CD14-positive monocyte (primary cell): Measurements from ENCODE around the gene SHC2. TPM values are rescaled to one million over a fixed set of nuclear protein-coding genes. Genes with fewer than 3 reads are reported as not detected.

Experiments
- DNase-seq, 3 donors: peaks; one replicate each; pipeline ENCODE4 v3.0.0-alpha.2; 2011 to 2022
- H2AFZ ChIP-seq: 2 replicates; pipeline ENCODE4 v1.6.0; 2012; ENCODE audit warnings: mild to moderate bottlenecking, low read depth, low read length, inconsistent platforms; ENCODE audit not compliant: insufficient read depth, poor library complexity, severe bottlenecking
- H3K27ac ChIP-seq, 2 donors: 1 replicate in 1 of 2; 2 replicates in 1 of 2; pipeline ENCODE4 v1.5.1; 2012 to 2013; ENCODE audit warnings: low read length in 2 of 2, control low read depth in 1 of 2, inconsistent platforms in 1 of 2, low read depth in 1 of 2, mild to moderate bottlenecking in 1 of 2
- H3K27me3 ChIP-seq, 2 donors: one replicate each; pipeline versions ENCODE4 v1.6.0 to v1.6.1; 2011 to 2013; ENCODE audit warnings: low read length in 2 of 2; ENCODE audit not compliant: control insufficient read depth in 2 of 2, insufficient read depth in 2 of 2
- H3K36me3 ChIP-seq, 2 donors: replicated peaks in 1 of 2; 1 replicate in 1 of 2; 2 replicates in 1 of 2; pipeline versions ENCODE4 v1.5.1 to v1.6.1; 2012 to 2013; ENCODE audit warnings: low read length in 2 of 2, control low read depth in 1 of 2, inconsistent platforms in 1 of 2, mild to moderate bottlenecking in 1 of 2; ENCODE audit not compliant: insufficient read depth in 2 of 2, control insufficient read depth in 1 of 2
- H3K4me1 ChIP-seq, 2 donors: 1 replicate in 1 of 2; 2 replicates in 1 of 2; pipeline versions ENCODE4 v1.5.1 to v1.6.1; 2012 to 2013; ENCODE audit warnings: low read length in 2 of 2, control low read depth in 1 of 2, inconsistent platforms in 1 of 2, mild to moderate bottlenecking in 1 of 2, moderate library complexity in 1 of 2; ENCODE audit not compliant: insufficient read depth in 2 of 2, control insufficient read depth in 1 of 2
- H3K4me2 ChIP-seq: replicated peaks from 2 replicates; pipeline ENCODE3; 2012; ENCODE audit warnings: low read length, moderate library complexity, mild to moderate bottlenecking; ENCODE audit not compliant: poor library complexity, severe bottlenecking; ENCODE audit errors: extremely low read depth
- H3K4me3 ChIP-seq, 3 experiments: fragments of 200-600 bp in 1 of 3; sonication (generic) in 1 of 3; replicated peaks in 1 of 3; 1 replicate in 2 of 3; 2 replicates in 1 of 3; pipeline ENCODE4 v1.5.1; 2011 to 2013; ENCODE audit warnings: low read length in 3 of 3, mild to moderate bottlenecking in 3 of 3, control low read depth in 2 of 3, low read depth in 2 of 3, inconsistent platforms in 1 of 3, moderate library complexity in 1 of 3
- H3K79me2 ChIP-seq: 2 replicates; pipeline ENCODE4 v1.6.0; 2012; ENCODE audit warnings: mild to moderate bottlenecking, control low read depth, inconsistent platforms, low read length, moderate library complexity; ENCODE audit not compliant: insufficient read depth
- H3K9ac ChIP-seq: 2 replicates; pipeline ENCODE4 v1.6.0; 2017; ENCODE audit warnings: low read length, mild to moderate bottlenecking; ENCODE audit not compliant: insufficient read depth, poor library complexity, severe bottlenecking
- H3K9me3 ChIP-seq, 2 donors: replicated peaks in 1 of 2; 1 replicate in 1 of 2; 2 replicates in 1 of 2; pipeline versions ENCODE4 v1.5.1 to v1.6.1; 2012 to 2013; ENCODE audit warnings: low read length in 2 of 2, control low read depth in 1 of 2; ENCODE audit not compliant: control insufficient read depth in 1 of 2, insufficient read depth in 1 of 2
- H4K20me1 ChIP-seq: 2 replicates; pipeline ENCODE4 v1.6.0; 2012; ENCODE audit warnings: mild to moderate bottlenecking, low read length, control low read depth, moderate library complexity; ENCODE audit not compliant: insufficient read depth
- H3K27ac Mint-ChIP-seq, 7 donors: one replicate each; pipeline ENCODE4 v1.8.0; 2020; ENCODE audit warnings: mild to moderate bottlenecking in 7 of 7, mixed read lengths in 7 of 7, moderate library complexity in 6 of 7, inconsistent platforms in 2 of 7
- H3K27me3 Mint-ChIP-seq, 3 donors: one replicate each; pipeline ENCODE4 v1.8.0; 2021 to 2022; ENCODE audit warnings: low read depth in 3 of 3, mild to moderate bottlenecking in 3 of 3, mixed read lengths in 3 of 3, moderate library complexity in 3 of 3, inconsistent platforms in 1 of 3
- H3K36me3 Mint-ChIP-seq, 2 donors: one replicate each; pipeline ENCODE4 v1.8.0; 2020; ENCODE audit warnings: mixed read lengths in 2 of 2, inconsistent platforms in 1 of 2, mild to moderate bottlenecking in 1 of 2
- H3K4me1 Mint-ChIP-seq: one replicate; pipeline ENCODE4 v1.8.0; 2020; ENCODE audit warnings: mild to moderate bottlenecking, mixed read lengths
- H3K4me3 Mint-ChIP-seq, 2 donors: one replicate each; pipeline ENCODE4 v1.8.0; 2020; ENCODE audit warnings: mild to moderate bottlenecking in 2 of 2, mixed read lengths in 2 of 2, moderate library complexity in 1 of 2
- H3K9me3 Mint-ChIP-seq, 7 donors: one replicate each; pipeline ENCODE4 v1.8.0; 2020 to 2022; ENCODE audit warnings: mixed read lengths in 7 of 7, mild to moderate bottlenecking in 6 of 7, moderate library complexity in 6 of 7, inconsistent platforms in 2 of 7
- CTCF ChIP-seq: fragments of 200-600 bp; IDR thresholded peaks from one replicate; pipeline ENCODE4 v1.8.0; 2022; ENCODE audit warnings: antibody characterized with exemption, mild to moderate bottlenecking
- WGBS: methylation state at CpG from one replicate; pipeline ENCODE4 v1.1.5; 2013; ENCODE audit warnings: missing lambda C conversion rate; ENCODE audit not compliant: insufficient coverage; 5-methylcytosine and 5-hydroxymethylcytosine counted together
- intact Hi-C, 2 donors: fragments of 100-400 bp; cut with micrococcal nuclease; formaldehyde crosslinking; loops; one replicate each; pipeline versions ENCODE4 v1.15.0 to v1.15.1; 2023
- polyA plus RNA-seq, 3 donors: library from polyadenylated mRNA; depleted of rRNA in 1 of 3; unstranded in 2 of 3; stranded (reverse) in 1 of 3; fragments of 300-500 nt in 2 of 3; fragments of >200 nt in 1 of 3; fragmentation: Illumina TruSeq in 2 of 3; gene quantifications; 1 replicate in 2 of 3; 2 replicates in 1 of 3; pipeline ENCODE4 v1.2.3, GENCODE V29; 2012 to 2021

SHC2 gene
- polyA plus RNA-seq, 3 donors = not detected

GRCh38 chr19:508204-509150, 47.6 kb upstream of the SHC2 start:
- Histone ChIP-seq H3K27ac (no peak overlapping the region), H3K4me1 (peaks cover 35 to 43% of the 10 kb centered on the region in 2 donors), H3K9ac (peak overlapping the region; percentile 82), H3K4me3 (peak overlapping the region in 2 of 3 experiments; percentile 90 to 99), H3K9me3 (no peaks in the 10 kb centered on the region), H3K27me3 (peaks cover 0 to 8% of the 10 kb centered on the region in 2 donors), H3K4me2 (peak overlapping the region; percentile 78), H4K20me1 (peaks cover 25% of the 10 kb centered on the region), H3K36me3 (peaks cover 0 to 5% of the 10 kb centered on the region in 2 donors), H2AFZ (peak overlapping the region; percentile 96), H3K79me2 (peaks cover 14% of the 10 kb centered on the region)
- TF ChIP-seq CTCF = no peak
- WGBS = 68% methylated on average over 27 of the region's 32 CpGs
- H3K4me1 Mint-ChIP-seq = peaks cover 30% of the 10 kb centered on the region
- peak overlapping the region in 6 of 7 donors; percentile 37 to 74 (median 64) for H3K27ac Mint-ChIP-seq
- H3K9me3 Mint-ChIP-seq = peaks cover 0 to 6% (median 0%) of the 10 kb centered on the region in 7 donors
- H3K36me3 Mint-ChIP-seq = peaks cover 6 to 17% of the 10 kb centered on the region in 2 donors
- intact Hi-C loops = loop anchor here in 1 of 2 donors (5.0 to 10.0 kb wide), 2 partner anchors 126 to 166 kb away; partner anchors contain the start of genes FGF22, MIER2 and POLRMT
- H3K27me3 Mint-ChIP-seq = peaks cover 5 to 15% (median 7%) of the 10 kb centered on the region in 3 donors
- peak overlapping the region; percentile 84 to 93 for H3K4me3 Mint-ChIP-seq
- no peak for DNase-seq
